Measurements from ENCODE around the gene POLR2L.

POLR2L gene

DNA sequence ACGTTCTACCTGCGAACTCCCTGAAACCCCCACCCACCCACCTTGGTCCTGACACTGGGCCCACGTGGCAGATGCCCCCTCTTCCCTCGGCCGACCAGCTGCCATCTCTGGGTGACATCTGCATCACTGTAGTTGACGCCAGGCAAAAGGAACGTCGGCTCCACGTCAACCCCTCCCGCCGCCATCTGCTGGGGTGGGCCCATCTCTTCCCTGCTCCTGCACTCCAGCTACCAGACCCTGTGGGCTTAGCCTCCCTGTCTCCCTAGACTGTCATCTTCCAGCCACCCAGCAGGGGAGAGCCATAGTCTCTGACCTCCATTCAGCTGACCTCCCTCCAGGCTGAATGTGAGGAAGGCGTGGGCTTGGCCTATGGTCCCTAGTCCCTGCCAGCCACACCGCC lies 46.9 kb upstream of the POLR2L start:
- H3K27ac ChIP-seq (ENCODE audit: low read depth, low read length) = no peak overlapping the region
- no peaks in the 10 kb centered on the region for H3K9me2 ChIP-seq (replicated peaks; ENCODE audit: control insufficient read depth, low read length)
- H4K20me1 ChIP-seq (ENCODE audit: control insufficient read depth, insufficient read depth, low read depth, low read length) = no peaks in the 10 kb centered on the region
- no peaks in the 10 kb centered on the region for H3K79me2 ChIP-seq (ENCODE audit: control insufficient read depth, low read length)
- no peaks in the 10 kb centered on the region for H3K9me3 ChIP-seq (ENCODE audit: control insufficient read depth, insufficient read depth, low read length)
- H3K4me3 ChIP-seq (ENCODE audit: low read length) = no peak overlapping the region
- H3K4me2 ChIP-seq (ENCODE audit: low read length) = no peak overlapping the region
- peaks cover 20% of the 10 kb centered on the region for H3K36me3 ChIP-seq (ENCODE audit: control insufficient read depth, low read length)
- TF ChIP-seq, protein P1, sequence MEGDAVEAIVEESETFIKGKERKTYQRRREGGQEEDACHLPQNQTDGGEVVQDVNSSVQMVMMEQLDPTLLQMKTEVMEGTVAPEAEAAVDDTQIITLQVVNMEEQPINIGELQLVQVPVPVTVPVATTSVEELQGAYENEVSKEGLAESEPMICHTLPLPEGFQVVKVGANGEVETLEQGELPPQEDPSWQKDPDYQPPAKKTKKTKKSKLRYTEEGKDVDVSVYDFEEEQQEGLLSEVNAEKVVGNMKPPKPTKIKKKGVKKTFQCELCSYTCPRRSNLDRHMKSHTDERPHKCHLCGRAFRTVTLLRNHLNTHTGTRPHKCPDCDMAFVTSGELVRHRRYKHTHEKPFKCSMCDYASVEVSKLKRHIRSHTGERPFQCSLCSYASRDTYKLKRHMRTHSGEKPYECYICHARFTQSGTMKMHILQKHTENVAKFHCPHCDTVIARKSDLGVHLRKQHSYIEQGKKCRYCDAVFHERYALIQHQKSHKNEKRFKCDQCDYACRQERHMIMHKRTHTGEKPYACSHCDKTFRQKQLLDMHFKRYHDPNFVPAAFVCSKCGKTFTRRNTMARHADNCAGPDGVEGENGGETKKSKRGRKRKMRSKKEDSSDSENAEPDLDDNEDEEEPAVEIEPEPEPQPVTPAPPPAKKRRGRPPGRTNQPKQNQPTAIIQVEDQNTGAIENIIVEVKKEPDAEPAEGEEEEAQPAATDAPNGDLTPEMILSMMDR (IDR thresholded peaks at IDR 0.05; ENCODE audit: low read depth, low read length, poor library complexity, severe bottlenecking) = no peak
- TF ChIP-seq EZH2phosphoT487 (IDR thresholded peaks at IDR 0.05; ENCODE audit: borderline replicate concordance, low read length) = no peak
- H3K4me1 ChIP-seq (ENCODE audit: control insufficient read depth, low read length) = no peaks in the 10 kb centered on the region
- no peaks in the 10 kb centered on the region for H3F3A ChIP-seq (ENCODE audit: control insufficient read depth, insufficient read depth)
- H3K27me3 ChIP-seq (ENCODE audit: control insufficient read depth, low read length) = no peaks in the 10 kb centered on the region

DNA sequence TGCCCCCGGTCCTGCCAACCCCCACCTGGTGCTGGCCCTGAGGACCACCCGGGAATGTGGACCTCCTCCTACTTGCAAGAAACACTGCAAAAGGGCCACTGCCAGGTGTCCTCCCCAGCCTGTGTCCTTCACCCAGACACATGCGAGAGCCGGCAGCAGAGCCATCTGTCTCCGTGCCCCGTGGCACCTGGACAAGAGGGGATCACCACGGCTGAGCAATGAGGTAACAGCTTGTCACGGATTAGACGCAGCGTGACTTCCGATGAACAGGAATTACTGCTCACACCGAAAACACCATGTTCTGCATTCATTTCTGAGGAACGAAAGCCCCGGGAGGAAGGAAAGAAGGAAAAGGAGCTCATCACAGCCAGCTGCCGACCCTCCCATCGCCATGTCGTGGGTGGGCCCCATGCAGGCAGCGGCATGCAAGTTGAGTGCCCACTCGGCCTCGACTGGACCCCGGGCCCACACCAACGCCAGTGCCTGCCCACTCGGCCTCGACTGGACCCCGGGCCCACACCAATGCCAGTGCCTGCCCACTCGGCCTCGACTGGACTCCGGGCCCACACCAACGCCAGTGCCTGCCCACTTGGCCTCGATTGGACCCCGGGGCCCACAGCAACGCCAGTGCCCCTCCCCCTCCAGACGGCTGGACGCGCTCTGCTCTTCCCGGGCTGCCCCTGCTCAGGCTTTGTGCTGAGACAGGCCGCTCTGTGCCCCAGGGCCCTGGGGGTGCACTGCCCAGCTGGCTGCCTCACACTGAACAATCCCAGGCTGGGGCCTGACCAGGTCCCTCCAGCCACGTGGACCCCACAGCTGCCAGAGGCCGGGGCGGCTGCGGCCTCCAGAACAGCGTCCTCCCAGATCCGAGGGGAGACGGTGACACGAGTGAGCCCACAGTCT lies 46.2 kb upstream of the POLR2L start:
- peaks cover 22% of the 10 kb centered on the region for H3K36me3 ChIP-seq (ENCODE audit: control insufficient read depth, low read length)
- no peaks in the 10 kb centered on the region for H3K4me1 ChIP-seq (ENCODE audit: control insufficient read depth, low read length)
- H3K27me3 ChIP-seq (ENCODE audit: control insufficient read depth, low read length) = no peaks in the 10 kb centered on the region
- H4K20me1 ChIP-seq (ENCODE audit: control insufficient read depth, insufficient read depth, low read depth, low read length) = no peaks in the 10 kb centered on the region
- H3K9me2 ChIP-seq (replicated peaks; ENCODE audit: control insufficient read depth, low read length) = no peaks in the 10 kb centered on the region
- no peak overlapping the region for H3K4me2 ChIP-seq (ENCODE audit: low read length)
- no peak overlapping the region for H3K4me3 ChIP-seq (ENCODE audit: low read length)
- H3F3A ChIP-seq (ENCODE audit: control insufficient read depth, insufficient read depth) = no peaks in the 10 kb centered on the region
- H3K79me2 ChIP-seq (ENCODE audit: control insufficient read depth, low read length) = no peaks in the 10 kb centered on the region
- no peak for TF ChIP-seq EZH2phosphoT487 (IDR thresholded peaks at IDR 0.05; ENCODE audit: borderline replicate concordance, low read length)
- TF ChIP-seq, protein P1 (IDR thresholded peaks at IDR 0.05; ENCODE audit: low read depth, low read length, poor library complexity, severe bottlenecking) = no peak
- H3K27ac ChIP-seq (ENCODE audit: low read depth, low read length) = no peak overlapping the region
- no peaks in the 10 kb centered on the region for H3K9me3 ChIP-seq (ENCODE audit: control insufficient read depth, insufficient read depth, low read length)

DNA sequence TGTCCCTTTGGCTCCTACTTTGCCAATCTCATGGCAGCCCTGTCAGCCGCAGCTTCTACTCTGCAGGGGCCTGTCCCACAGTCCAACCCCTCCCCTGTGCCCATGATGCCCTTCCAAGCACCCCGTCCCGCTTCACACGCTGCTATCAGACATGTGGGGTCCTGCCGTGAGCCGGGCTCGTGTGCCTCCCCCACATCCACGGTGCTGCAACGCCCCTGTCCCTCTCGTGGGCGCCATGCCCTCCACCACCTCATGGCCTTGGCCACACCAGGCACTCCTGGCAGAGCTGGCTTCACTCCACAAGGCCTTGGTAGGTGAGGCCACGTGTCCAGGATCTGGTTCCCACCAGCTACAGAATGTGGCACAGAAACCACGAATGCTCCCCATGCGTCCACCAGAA lies 45.3 kb upstream of the POLR2L start:
- Histone ChIP-seq H3K79me2 (ENCODE audit: control insufficient read depth, low read length) (no peaks in the 10 kb centered on the region), H3F3A (ENCODE audit: control insufficient read depth, insufficient read depth) (no peaks in the 10 kb centered on the region), H3K4me3 (ENCODE audit: low read length) (no peak overlapping the region), H3K9me3 (ENCODE audit: control insufficient read depth, insufficient read depth, low read length) (no peaks in the 10 kb centered on the region), H3K36me3 (ENCODE audit: control insufficient read depth, low read length) (peaks cover 23% of the 10 kb centered on the region), H3K9me2 (replicated peaks; ENCODE audit: control insufficient read depth, low read length) (no peaks in the 10 kb centered on the region), H3K4me2 (ENCODE audit: low read length) (no peak overlapping the region), H3K4me1 (ENCODE audit: control insufficient read depth, low read length) (no peaks in the 10 kb centered on the region), H4K20me1 (ENCODE audit: control insufficient read depth, insufficient read depth, low read depth, low read length) (no peaks in the 10 kb centered on the region), H3K27ac (ENCODE audit: low read depth, low read length) (no peak overlapping the region), H3K27me3 (ENCODE audit: control insufficient read depth, low read length) (no peaks in the 10 kb centered on the region)
- TF ChIP-seq EZH2phosphoT487 (IDR thresholded peaks at IDR 0.05; ENCODE audit: borderline replicate concordance, low read length) = no peak
- TF ChIP-seq, protein P1 (IDR thresholded peaks at IDR 0.05; ENCODE audit: low read depth, low read length, poor library complexity, severe bottlenecking) = no peak

Measured in DOHH2 (cell line).